Kidney epithelial cell (primary cell): ENCODE results near the gene ADIPOR1. TPM values are rescaled to one million over a fixed set of nuclear protein-coding genes. Genes with fewer than 3 reads are reported as not detected.
A peak's percentile ranks its signal among the peaks of the same experiment; 100 is the strongest.

Experiments used
- DNase-seq: peaks from one replicate; pipeline ENCODE4 v3.0.0-alpha.2; 2010; ENCODE audit warnings: low read depth
- H3K27me3 ChIP-seq: 2 replicates; pipeline ENCODE4 v1.6.0; 2011; ENCODE audit warnings: low read length; ENCODE audit not compliant: control insufficient read depth, insufficient read depth
- H3K36me3 ChIP-seq: 2 replicates; pipeline ENCODE4 v1.5.1; 2011; ENCODE audit warnings: low read length; ENCODE audit not compliant: control insufficient read depth, insufficient read depth
- H3K4me3 ChIP-seq: 2 replicates; pipeline ENCODE4 v1.5.1; 2011; ENCODE audit warnings: low read depth, mild to moderate bottlenecking, control low read depth, low read length
- CTCF ChIP-seq: IDR thresholded peaks from 2 replicates; pipeline ENCODE4 v1.5.1; 2011; ENCODE audit warnings: mild to moderate bottlenecking, moderate library complexity, low read length, control low read depth, inconsistent platforms; ENCODE audit not compliant: insufficient read depth, poor library complexity, severe bottlenecking
- total RNA-seq: library from RNA; depleted of rRNA; stranded (reverse); fragments of >200 nt; gene quantifications from 2 replicates; pipeline ENCODE4 v1.2.3, GENCODE V29; 2015

The ADIPOR1 gene
- total RNA-seq, 1 donor from 2014 or later: 77.8 TPM

DNA sequence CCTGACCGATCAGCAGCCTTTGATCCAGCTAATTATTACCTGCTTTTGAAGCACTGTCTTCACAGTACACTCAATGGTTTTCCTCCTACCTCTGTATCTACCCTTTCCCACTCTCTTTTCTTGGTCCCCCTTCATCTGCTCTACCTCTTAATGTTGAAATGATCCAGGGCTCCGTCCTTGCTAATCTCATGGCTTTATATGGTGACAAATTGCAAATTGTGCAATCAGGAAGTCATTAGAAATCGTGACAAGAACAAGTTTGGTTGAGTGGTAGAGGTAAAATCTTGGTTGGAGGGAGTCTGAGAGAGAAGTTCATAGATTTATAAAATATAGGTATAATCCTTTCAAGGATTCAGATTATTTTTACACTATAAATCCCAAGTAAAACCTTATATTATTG lies 18.5 kb upstream of the ADIPOR1 start:
- no peak for TF ChIP-seq CTCF

DNA sequence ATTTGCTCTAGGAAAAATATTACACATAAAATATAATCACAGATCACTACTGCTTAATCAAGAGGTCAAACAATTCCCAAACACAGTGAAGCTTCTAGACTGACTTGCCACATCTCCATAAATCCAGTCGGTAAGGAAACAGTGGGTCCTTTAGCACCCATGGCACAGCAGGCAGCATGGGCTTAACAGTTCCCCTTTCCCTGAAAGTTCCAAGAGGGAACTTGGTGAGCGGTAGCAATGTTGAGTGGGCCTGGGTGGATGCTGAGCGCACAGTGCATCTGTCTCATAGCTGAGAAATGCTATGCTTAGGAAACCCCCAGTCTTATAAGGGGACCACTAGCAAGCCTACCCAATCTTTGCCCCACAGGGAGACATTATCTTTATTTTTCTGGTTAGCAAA lies 16.7 kb upstream of the ADIPOR1 start:
- H3K27me3 ChIP-seq: peaks cover 7% of the 10 kb centered on the region
- H3K36me3 ChIP-seq: no peaks in the 10 kb centered on the region
- DNase-seq: no peak
- no peak overlapping the region for H3K4me3 ChIP-seq
- TF ChIP-seq CTCF: no peak

More for the DNA sequence above, 18.5 kb upstream of the ADIPOR1 start:
- Histone ChIP-seq H3K36me3 (no peaks in the 10 kb centered on the region), H3K27me3 (peaks cover 7% of the 10 kb centered on the region), H3K4me3 (no peak overlapping the region)
- DNase-seq: no peak

GRCh38 chr1:202972046-202972445 lies 13.9 kb upstream of the ADIPOR1 start:
- Histone ChIP-seq H3K4me3 (no peak overlapping the region), H3K36me3 (no peaks in the 10 kb centered on the region), H3K27me3 (peaks cover 7% of the 10 kb centered on the region)
- DNase-seq: no peak
- TF ChIP-seq CTCF: no peak

GRCh38 chr1:202968895-202969295 lies 10.8 kb upstream of the ADIPOR1 start:
- Histone ChIP-seq H3K4me3 (no peak overlapping the region), H3K27me3 (no peaks in the 10 kb centered on the region), H3K36me3 (no peaks in the 10 kb centered on the region)
- TF ChIP-seq CTCF: peak; percentile 68
- peak; percentile 12 for DNase-seq

DNA sequence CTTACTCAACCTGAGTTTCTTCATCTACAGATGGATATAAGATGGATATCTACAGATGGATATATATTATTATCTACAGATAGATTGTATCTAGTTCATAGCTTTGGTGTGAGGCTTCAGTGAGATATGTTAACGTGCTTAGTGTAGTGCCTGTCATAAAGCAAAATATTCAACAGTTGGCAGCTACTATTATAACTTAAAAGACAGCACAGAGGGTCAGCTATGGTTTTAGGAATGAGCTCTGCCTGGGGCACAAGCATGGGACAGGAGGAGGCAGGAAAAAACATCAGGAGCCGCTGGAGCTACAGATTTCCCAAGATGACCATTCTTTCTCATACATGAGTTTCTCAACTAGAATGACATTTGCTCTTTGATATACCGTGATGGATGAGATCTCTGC lies 10.2 kb upstream of the ADIPOR1 start:
- DNase-seq: no peak
- Histone ChIP-seq H3K4me3 (no peak overlapping the region), H3K27me3 (no peaks in the 10 kb centered on the region), H3K36me3 (no peaks in the 10 kb centered on the region)
- TF ChIP-seq CTCF: no peak

DNA sequence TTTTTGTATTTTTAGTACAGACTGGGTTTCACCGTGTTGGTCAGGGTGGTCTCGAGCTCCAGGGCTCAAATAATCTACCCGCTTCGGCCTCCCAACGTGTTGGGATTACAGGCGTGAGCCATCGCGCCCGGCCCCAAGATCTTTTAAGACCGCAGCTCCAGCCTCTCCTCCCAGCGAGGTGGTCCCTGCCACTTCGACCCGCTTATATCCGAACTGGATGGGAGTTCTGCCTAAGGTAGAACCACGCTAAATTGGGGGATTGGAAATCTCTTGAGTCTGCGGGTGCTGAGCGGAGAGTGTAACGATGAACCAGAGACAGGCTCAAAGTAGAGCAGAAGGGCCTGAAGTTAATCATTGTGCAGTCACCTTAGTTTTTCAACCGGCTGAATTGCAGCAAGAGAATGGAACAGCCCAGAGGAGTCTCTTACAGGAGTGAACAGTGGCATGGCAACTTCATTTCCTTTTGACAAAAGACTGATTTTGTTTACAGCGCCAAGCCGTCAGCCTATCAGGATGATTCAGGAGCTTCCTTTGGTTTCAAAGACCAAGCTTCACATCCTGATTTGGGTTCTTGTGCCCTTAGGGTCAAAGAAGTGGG lies 9.7 kb upstream of the ADIPOR1 start:
- Histone ChIP-seq H3K4me3 (peak overlapping the region; percentile 95), H3K36me3 (no peaks in the 10 kb centered on the region), H3K27me3 (no peaks in the 10 kb centered on the region)
- DNase-seq: peak; percentile 5
- TF ChIP-seq CTCF: no peak
